Measurements from ENCODE around the gene ARG2. TPM values are rescaled to one million over a fixed set of nuclear protein-coding genes. Genes with fewer than 3 reads are reported as not detected.

Gene ARG2
- total RNA-seq, 2 donors from 2014 or later = 0.59 TPM; not detected in 1

- Histone ChIP-seq H3K4me1 (peaks cover 0 to 28% of the 10 kb centered on the region in 2 donors), H3K27me3 (no peaks in the 10 kb centered on the region), H3K36me3 (peaks cover 11% of the 10 kb centered on the region), H3K4me3 (peak overlapping the region; percentile 97 to 98), H3K9me3 (no peaks in the 10 kb centered on the region), H3K27ac (peak overlapping the region; percentile 98 to 99)
- TF ChIP-seq CTCF (IDR thresholded peaks at IDR 0.05) = no peak
- DNase-seq (ENCODE audit: low spot score) = no peak
Observed at GRCh38 chr14:67675219-67675582, 55.5 kb downstream of the ARG2 start.

- Histone ChIP-seq H3K4me3 (no peak overlapping the region), H3K36me3 (peaks cover 11% of the 10 kb centered on the region), H3K4me1 (peaks cover 0 to 5% of the 10 kb centered on the region in 2 donors), H3K27ac (no peak overlapping the region), H3K9me3 (no peaks in the 10 kb centered on the region), H3K27me3 (no peaks in the 10 kb centered on the region)
- no peak for DNase-seq (ENCODE audit: low spot score)
- TF ChIP-seq CTCF (IDR thresholded peaks at IDR 0.05) = no peak
Observed at GRCh38 chr14:67679006-67679405, 59.3 kb downstream of the ARG2 start.

GRCh38 chr14:67680121-67680602 is 60.4 kb downstream of the ARG2 start:
- Histone ChIP-seq H3K27ac (no peak overlapping the region), H3K36me3 (peaks cover 13% of the 10 kb centered on the region), H3K4me1 (peaks cover 0 to 3% of the 10 kb centered on the region in 2 donors), H3K4me3 (no peak overlapping the region), H3K27me3 (no peaks in the 10 kb centered on the region), H3K9me3 (no peaks in the 10 kb centered on the region)
- no peak for DNase-seq (ENCODE audit: low spot score)
- TF ChIP-seq CTCF (IDR thresholded peaks at IDR 0.05) = no peak

- Histone ChIP-seq H3K36me3 (peaks cover 20% of the 10 kb centered on the region), H3K27ac (no peak overlapping the region)
Observed at GRCh38 chr14:67680941-67681340, 61.2 kb downstream of the ARG2 start.

GRCh38 chr14:67683842-67684241 is 64.1 kb downstream of the ARG2 start:
- no peak overlapping the region for H3K27ac ChIP-seq
- no peaks in the 10 kb centered on the region for H3K9me3 ChIP-seq
- no peak for DNase-seq (ENCODE audit: low spot score)
- peaks cover 14% of the 10 kb centered on the region for H3K36me3 ChIP-seq
- H3K4me3 ChIP-seq = no peak overlapping the region
- H3K27me3 ChIP-seq = no peaks in the 10 kb centered on the region
- TF ChIP-seq CTCF (IDR thresholded peaks at IDR 0.05) = no peak
- H3K4me1 ChIP-seq = no peaks in the 10 kb centered on the region

More at GRCh38 chr14:67680941-67681340, 61.2 kb downstream of the ARG2 start:
- H3K4me1 ChIP-seq = no peaks in the 10 kb centered on the region
- no peak for TF ChIP-seq CTCF (IDR thresholded peaks at IDR 0.05)
- no peak for DNase-seq (ENCODE audit: low spot score)
- H3K4me3 ChIP-seq = no peak overlapping the region
- no peaks in the 10 kb centered on the region for H3K9me3 ChIP-seq
- no peaks in the 10 kb centered on the region for H3K27me3 ChIP-seq

- H3K4me3 ChIP-seq = no peak overlapping the region
- no peaks in the 10 kb centered on the region for H3K27me3 ChIP-seq
- H3K27ac ChIP-seq = no peak overlapping the region
- TF ChIP-seq CTCF (IDR thresholded peaks at IDR 0.05) = no peak
- H3K36me3 ChIP-seq = peaks cover 31% of the 10 kb centered on the region
- H3K9me3 ChIP-seq = no peaks in the 10 kb centered on the region
- H3K4me1 ChIP-seq = peaks cover 0 to 9% of the 10 kb centered on the region in 2 donors
- no peak for DNase-seq (ENCODE audit: low spot score)
Observed at GRCh38 chr14:67690011-67690410, 70.3 kb downstream of the ARG2 start.
